Activated naive CD8-positive, alpha-beta T cell treated with anti-CD3 and anti-CD28 coated beads, Interleukin-2, amount 10 ng/mL, durations not matched to agents 7 days and 5 days (primary cell): ENCODE results near the gene PHACTR3. TPM values are rescaled to one million over a fixed set of nuclear protein-coding genes. Genes with fewer than 3 reads are reported as not detected.

Experiments used
- ATAC-seq: fragments of 150-1000 bp; cut with Tn5 transposase; one replicate; pipeline ENCODE4 v1.10.0; 2021; ENCODE audit warnings: low read depth, moderate library complexity
- POLR2A ChIA-PET: fragments of 350-600 bp; sonication (Branson Sonifier 250); formaldehyde crosslinking; loops from one replicate; lab custom pipeline; 2021; ENCODE audit warnings: antibody characterized with exemption; lab: Charles Lee
- DNase-seq: peaks from one replicate; pipeline ENCODE4 v3.0.0; 2021
- H3K27ac Mint-ChIP-seq: one replicate; pipeline ENCODE4 v1.8.0; 2022; ENCODE audit warnings: mild to moderate bottlenecking, mixed read lengths
- H3K27me3 Mint-ChIP-seq: one replicate; pipeline ENCODE4 v1.8.0; 2022; ENCODE audit warnings: mild to moderate bottlenecking, moderate library complexity, mixed read lengths
- H3K36me3 Mint-ChIP-seq: one replicate; pipeline ENCODE4 v1.8.0; 2021; ENCODE audit warnings: mild to moderate bottlenecking, mixed read lengths
- H3K4me1 Mint-ChIP-seq: one replicate; pipeline ENCODE4 v1.8.0; 2021; ENCODE audit warnings: mixed read lengths
- H3K4me3 Mint-ChIP-seq: one replicate; pipeline ENCODE4 v1.8.0; 2022; ENCODE audit warnings: mild to moderate bottlenecking, moderate library complexity, mixed read lengths
- H3K9me3 Mint-ChIP-seq: one replicate; pipeline ENCODE4 v1.8.0; 2021; ENCODE audit warnings: mixed read lengths
- total RNA-seq, 2 experiments: library from RNA; stranded (reverse); gene quantifications; one replicate each; pipeline ENCODE4 v1.2.3, GENCODE V29; 2021

The PHACTR3 gene
- total RNA-seq, 2 experiments from 2014 or later = not detected

- no peak overlapping the region for H3K27ac Mint-ChIP-seq
- POLR2A ChIA-PET = no interaction called here
Measured at GRCh38 chr20:59814840-59815340, 210.6 kb downstream of the PHACTR3 start.

GRCh38 chr20:59816146-59816738, 211.9 kb downstream of the PHACTR3 start:
- POLR2A ChIA-PET = no interaction called here
- Mint-ChIP-seq H3K9me3 (no peaks in the 10 kb centered on the region), H3K4me3 (no peak overlapping the region)

More at GRCh38 chr20:59814840-59815340, 210.6 kb downstream of the PHACTR3 start:
- Mint-ChIP-seq H3K27me3 (peaks cover 1% of the 10 kb centered on the region), H3K4me1 (no peaks in the 10 kb centered on the region), H3K9me3 (no peaks in the 10 kb centered on the region), H3K4me3 (no peak overlapping the region), H3K36me3 (no peaks in the 10 kb centered on the region)
- DNase-seq = no peak
- no peak for ATAC-seq

GRCh38 chr20:59817406-59817805, 213.1 kb downstream of the PHACTR3 start:
- no peaks in the 10 kb centered on the region for H3K4me1 Mint-ChIP-seq
- POLR2A ChIA-PET = no interaction called here
- no peaks in the 10 kb centered on the region for H3K27me3 Mint-ChIP-seq
- H3K36me3 Mint-ChIP-seq = no peaks in the 10 kb centered on the region
- no peaks in the 10 kb centered on the region for H3K9me3 Mint-ChIP-seq
- no peak overlapping the region for H3K4me3 Mint-ChIP-seq
- H3K27ac Mint-ChIP-seq = no peak overlapping the region
- DNase-seq = no peak
- no peak for ATAC-seq

More at GRCh38 chr20:59816146-59816738, 211.9 kb downstream of the PHACTR3 start:
- Mint-ChIP-seq H3K4me1 (no peaks in the 10 kb centered on the region), H3K27me3 (no peaks in the 10 kb centered on the region), H3K27ac (no peak overlapping the region), H3K36me3 (no peaks in the 10 kb centered on the region)
- DNase-seq = no peak
- ATAC-seq = no peak

- POLR2A ChIA-PET = no interaction called here
- no peaks in the 10 kb centered on the region for H3K9me3 Mint-ChIP-seq
- no peaks in the 10 kb centered on the region for H3K27me3 Mint-ChIP-seq
- ATAC-seq (no peak), DNase-seq (no peak)
- no peaks in the 10 kb centered on the region for H3K36me3 Mint-ChIP-seq
- no peaks in the 10 kb centered on the region for H3K4me1 Mint-ChIP-seq
- no peak overlapping the region for H3K4me3 Mint-ChIP-seq
- H3K27ac Mint-ChIP-seq = no peak overlapping the region
Measured at GRCh38 chr20:59817846-59818615, 213.7 kb downstream of the PHACTR3 start.

GRCh38 chr20:59818911-59819310, 214.6 kb downstream of the PHACTR3 start:
- ATAC-seq (no peak), DNase-seq (no peak)
- H3K4me3 Mint-ChIP-seq = no peak overlapping the region
- H3K27me3 Mint-ChIP-seq = no peaks in the 10 kb centered on the region
- H3K9me3 Mint-ChIP-seq = no peaks in the 10 kb centered on the region
- no peaks in the 10 kb centered on the region for H3K4me1 Mint-ChIP-seq
- no peak overlapping the region for H3K27ac Mint-ChIP-seq
- POLR2A ChIA-PET = no interaction called here
- no peaks in the 10 kb centered on the region for H3K36me3 Mint-ChIP-seq

- ATAC-seq = no peak
- no peaks in the 10 kb centered on the region for H3K4me1 Mint-ChIP-seq
- POLR2A ChIA-PET = no interaction called here
- no peak overlapping the region for H3K27ac Mint-ChIP-seq
- H3K9me3 Mint-ChIP-seq = no peaks in the 10 kb centered on the region
- no peak overlapping the region for H3K4me3 Mint-ChIP-seq
- no peak for DNase-seq
- H3K36me3 Mint-ChIP-seq = no peaks in the 10 kb centered on the region
- no peaks in the 10 kb centered on the region for H3K27me3 Mint-ChIP-seq
Measured at GRCh38 chr20:59819496-59820203, 215.3 kb downstream of the PHACTR3 start.

- Mint-ChIP-seq H3K9me3 (no peaks in the 10 kb centered on the region), H3K27ac (no peak overlapping the region), H3K36me3 (no peaks in the 10 kb centered on the region), H3K4me1 (no peaks in the 10 kb centered on the region), H3K27me3 (no peaks in the 10 kb centered on the region), H3K4me3 (no peak overlapping the region)
- ATAC-seq = no peak
- POLR2A ChIA-PET = no interaction called here
- DNase-seq = no peak
Measured at GRCh38 chr20:59820204-59821041, 216.1 kb downstream of the PHACTR3 start.

GRCh38 chr20:59821201-59821600, 216.9 kb downstream of the PHACTR3 start:
- POLR2A ChIA-PET = no interaction called here
- ATAC-seq = no peak
- no peak overlapping the region for H3K4me3 Mint-ChIP-seq
- no peaks in the 10 kb centered on the region for H3K9me3 Mint-ChIP-seq
- H3K4me1 Mint-ChIP-seq = no peaks in the 10 kb centered on the region
- DNase-seq = no peak
- no peak overlapping the region for H3K27ac Mint-ChIP-seq
- no peaks in the 10 kb centered on the region for H3K27me3 Mint-ChIP-seq
- H3K36me3 Mint-ChIP-seq = no peaks in the 10 kb centered on the region

- Mint-ChIP-seq H3K4me3 (no peak overlapping the region), H3K27me3 (no peaks in the 10 kb centered on the region), H3K9me3 (no peaks in the 10 kb centered on the region), H3K36me3 (no peaks in the 10 kb centered on the region), H3K27ac (no peak overlapping the region), H3K4me1 (no peaks in the 10 kb centered on the region)
- POLR2A ChIA-PET = no interaction called here
- ATAC-seq (no peak), DNase-seq (no peak)
Measured at GRCh38 chr20:59821788-59822187, 217.4 kb downstream of the PHACTR3 start.

- Mint-ChIP-seq H3K4me3 (no peak overlapping the region), H3K27ac (no peak overlapping the region), H3K27me3 (no peaks in the 10 kb centered on the region), H3K36me3 (no peaks in the 10 kb centered on the region), H3K9me3 (no peaks in the 10 kb centered on the region), H3K4me1 (no peaks in the 10 kb centered on the region)
- no peak for ATAC-seq
- DNase-seq = no peak
- POLR2A ChIA-PET = no interaction called here
Measured at GRCh38 chr20:59822291-59823029, 218.1 kb downstream of the PHACTR3 start.

GRCh38 chr20:59823030-59823423, 218.7 kb downstream of the PHACTR3 start:
- Mint-ChIP-seq H3K36me3 (no peaks in the 10 kb centered on the region), H3K4me3 (no peak overlapping the region), H3K27ac (no peak overlapping the region), H3K27me3 (no peaks in the 10 kb centered on the region), H3K4me1 (no peaks in the 10 kb centered on the region), H3K9me3 (no peaks in the 10 kb centered on the region)
- no peak for ATAC-seq
- DNase-seq = no peak
- POLR2A ChIA-PET = no interaction called here

GRCh38 chr20:59823491-59824259, 219.3 kb downstream of the PHACTR3 start:
- Mint-ChIP-seq H3K27ac (no peak overlapping the region), H3K9me3 (no peaks in the 10 kb centered on the region), H3K4me1 (no peaks in the 10 kb centered on the region), H3K36me3 (no peaks in the 10 kb centered on the region), H3K27me3 (no peaks in the 10 kb centered on the region), H3K4me3 (no peak overlapping the region)
- ATAC-seq = no peak
- POLR2A ChIA-PET = no interaction called here
- DNase-seq = no peak
